HG02798 (cell line): ENCODE measurements around the gene HMOX1.
"Not testable (repeated sequence)": the region's sequence is repeated elsewhere in the genome, so short reads cannot be mapped to it uniquely, and the experiment has no call there.

Source experiments
- ATAC-seq: cut with Tn5 transposase; IDR thresholded peaks from one replicate; pipeline ENCODE4 v1.9.1; 2021; ENCODE audit warnings: mild to moderate bottlenecking; ENCODE audit not compliant: unreplicated experiment, poor library complexity

HMOX1 gene

DNA sequence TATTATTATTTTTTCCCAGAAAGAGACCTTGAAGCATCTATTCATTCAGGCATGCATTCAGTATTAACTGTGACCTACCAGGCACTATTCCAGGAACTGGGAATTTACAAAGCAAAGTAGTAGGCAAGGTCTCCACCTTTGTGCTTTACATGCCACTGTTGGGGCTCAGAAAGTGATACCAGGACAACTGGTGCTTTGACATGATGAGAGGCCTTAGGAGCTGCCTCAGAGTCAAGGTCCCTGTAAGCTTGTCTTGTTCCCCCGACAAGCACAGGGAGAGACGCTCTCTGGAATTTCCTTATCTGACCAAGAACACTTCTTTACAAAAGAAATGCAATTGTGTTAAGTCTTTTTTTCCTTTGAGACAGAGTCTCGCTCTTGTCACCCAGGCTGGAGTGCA lies 2.3 kb upstream of the HMOX1 start:
- ATAC-seq = no peak

DNA sequence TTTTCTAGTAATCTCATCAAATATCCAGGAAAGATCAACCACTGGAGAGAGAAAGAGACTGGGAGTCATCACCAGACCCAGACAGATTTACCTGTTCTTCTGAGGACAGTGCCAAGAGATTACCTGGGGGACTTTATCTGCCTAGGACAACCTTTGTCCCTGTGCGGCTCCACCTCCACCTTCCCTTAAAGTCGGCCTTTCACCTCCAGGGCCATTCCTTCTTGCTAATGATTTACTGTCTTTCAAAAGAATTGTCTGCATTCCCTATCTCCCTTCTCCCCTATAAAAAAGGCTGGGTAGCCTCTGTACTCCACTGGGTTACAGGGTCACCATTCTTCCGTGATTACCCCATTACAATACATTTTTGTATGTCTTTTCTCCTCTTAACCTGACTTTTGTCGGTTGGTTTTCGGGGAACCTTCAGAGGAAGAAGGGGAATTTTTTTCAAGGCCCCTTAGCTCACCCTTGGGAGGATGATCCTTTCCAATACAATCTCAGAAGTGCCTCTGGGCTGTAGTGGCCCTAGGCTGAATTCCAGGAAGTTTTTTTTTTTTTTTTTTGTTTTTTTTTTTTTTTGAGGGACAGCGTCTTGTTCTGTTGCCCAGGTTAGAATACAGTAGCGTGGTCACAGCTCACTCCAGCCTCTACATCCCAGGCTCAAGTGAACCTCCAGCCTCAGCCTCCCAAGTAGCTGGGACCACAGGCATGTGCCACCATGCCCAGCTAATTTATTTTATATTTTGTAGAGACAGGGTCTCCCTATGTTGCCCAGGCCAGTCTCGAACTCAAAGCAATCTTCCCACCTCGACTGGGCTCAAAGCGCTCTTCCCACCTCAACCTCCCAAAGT lies 1.5 kb upstream of the HMOX1 start:
- ATAC-seq = no peak

DNA sequence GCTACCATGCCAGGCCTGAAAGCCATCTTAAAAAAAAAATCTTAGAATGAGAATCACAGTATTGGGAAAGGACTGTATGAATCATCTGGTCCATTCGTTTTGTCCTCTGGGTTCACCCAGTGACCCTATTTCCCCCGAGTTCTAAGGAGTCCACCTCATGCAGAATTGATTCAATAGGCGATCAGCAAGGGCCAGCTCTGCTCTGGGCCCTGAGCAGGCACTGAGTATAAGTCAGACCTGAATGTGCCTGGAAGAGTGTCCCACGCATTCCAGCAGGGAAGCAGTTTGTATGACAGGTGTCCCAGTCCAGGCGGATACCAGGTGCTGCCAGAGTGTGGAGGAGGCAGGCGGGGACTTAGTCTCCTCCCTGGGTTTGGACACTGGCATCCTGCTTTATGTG lies 883 bp upstream of the HMOX1 start:
- ATAC-seq = no peak

DNA sequence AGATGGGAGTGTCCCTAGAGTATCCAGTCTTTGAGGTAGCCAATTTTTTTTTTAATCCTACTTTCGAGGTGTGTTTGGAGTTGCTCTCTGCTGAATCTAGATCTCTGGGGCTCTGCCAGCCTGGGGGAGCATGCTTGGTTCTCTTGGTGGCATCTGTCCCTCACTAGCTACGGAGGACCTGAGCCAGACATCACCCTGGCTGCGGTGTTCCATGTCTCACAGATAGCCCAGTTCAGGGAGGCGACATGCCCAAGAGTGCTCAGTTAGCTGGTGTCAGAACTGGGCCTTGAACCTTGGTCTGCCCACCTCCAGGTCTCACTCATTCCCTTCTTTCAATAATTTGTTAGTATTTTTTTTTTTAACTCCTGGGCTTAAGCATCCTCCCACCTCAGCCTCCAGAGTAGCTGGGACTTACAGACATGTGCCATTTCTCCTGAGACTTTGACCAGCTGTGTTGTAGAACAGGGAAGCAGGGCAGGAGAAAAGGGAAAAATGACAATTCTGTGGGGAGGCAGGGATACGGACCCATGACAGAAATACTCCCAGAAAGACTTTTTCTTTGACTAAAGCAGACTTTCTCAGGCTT lies 621 bp downstream of the HMOX1 start:
- no peak for ATAC-seq

DNA sequence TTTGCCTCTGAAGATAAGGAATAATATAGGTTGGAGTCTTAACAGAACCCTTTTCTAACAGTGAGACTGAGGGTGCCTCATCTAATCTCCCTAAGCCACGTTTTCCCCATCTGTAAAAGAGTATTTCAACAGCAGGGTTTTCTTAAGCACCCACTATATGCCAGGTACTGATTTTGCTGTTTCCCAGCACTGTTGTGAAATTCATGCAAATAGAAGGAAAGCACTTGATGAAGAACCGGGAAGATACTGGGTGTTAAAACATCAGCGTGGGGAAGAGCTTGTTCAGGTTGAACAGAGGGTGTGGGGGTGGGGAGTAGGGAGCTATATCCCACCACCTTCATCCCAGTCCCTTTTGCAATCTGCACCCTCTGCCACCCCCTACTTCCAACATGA lies 2.8 kb downstream of the HMOX1 start:
- no peak for ATAC-seq

DNA sequence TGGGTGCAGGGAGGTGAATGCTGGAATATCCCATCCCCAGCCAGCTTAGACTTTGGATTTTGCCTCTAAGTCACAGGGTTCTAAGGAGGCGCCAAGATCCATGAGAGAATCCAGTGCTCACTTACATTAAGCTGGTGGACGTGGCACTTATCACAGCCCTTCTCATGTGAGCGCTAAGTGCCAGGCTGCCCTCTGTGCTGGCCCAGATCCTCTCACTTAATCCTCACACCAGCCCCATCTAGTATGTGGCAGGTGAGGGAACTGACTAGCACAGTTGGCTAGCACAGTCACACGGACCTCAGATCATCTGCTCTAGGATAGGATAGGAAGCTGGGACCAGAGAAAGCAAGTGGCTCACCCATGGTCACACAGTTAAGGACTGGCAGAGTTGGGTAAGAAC lies 3.6 kb downstream of the HMOX1 start:
- no peak for ATAC-seq

DNA sequence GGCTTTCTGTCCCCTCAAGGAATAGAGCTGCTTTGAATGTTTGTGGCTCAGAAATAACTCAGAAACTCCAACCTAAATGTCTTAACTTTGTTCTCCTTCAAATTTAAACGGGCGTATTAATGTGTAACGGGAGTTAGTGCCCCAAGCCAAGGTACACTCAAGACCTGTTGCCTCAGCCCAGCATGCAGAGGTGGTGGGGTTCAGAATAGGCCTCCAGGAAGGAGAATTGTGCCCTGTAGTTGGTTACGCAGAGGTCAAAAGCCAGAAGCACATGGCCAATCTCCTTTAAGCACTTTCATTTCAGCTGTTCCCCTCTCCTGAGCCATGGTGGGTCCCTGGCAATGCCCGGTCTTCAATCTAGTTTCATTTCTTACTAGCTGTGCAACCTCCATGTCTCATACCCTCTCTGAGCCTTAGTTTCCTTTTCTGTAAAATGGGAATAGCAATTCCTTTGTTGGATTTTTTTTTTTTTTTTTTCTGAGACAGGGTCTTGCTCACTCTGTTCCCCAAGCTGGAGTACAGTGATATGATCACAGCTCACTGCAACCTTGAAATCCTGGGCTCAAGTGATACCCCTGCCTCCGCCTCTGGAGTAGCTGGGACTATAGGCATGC lies 4.2 kb downstream of the HMOX1 start:
- no peak for ATAC-seq

DNA sequence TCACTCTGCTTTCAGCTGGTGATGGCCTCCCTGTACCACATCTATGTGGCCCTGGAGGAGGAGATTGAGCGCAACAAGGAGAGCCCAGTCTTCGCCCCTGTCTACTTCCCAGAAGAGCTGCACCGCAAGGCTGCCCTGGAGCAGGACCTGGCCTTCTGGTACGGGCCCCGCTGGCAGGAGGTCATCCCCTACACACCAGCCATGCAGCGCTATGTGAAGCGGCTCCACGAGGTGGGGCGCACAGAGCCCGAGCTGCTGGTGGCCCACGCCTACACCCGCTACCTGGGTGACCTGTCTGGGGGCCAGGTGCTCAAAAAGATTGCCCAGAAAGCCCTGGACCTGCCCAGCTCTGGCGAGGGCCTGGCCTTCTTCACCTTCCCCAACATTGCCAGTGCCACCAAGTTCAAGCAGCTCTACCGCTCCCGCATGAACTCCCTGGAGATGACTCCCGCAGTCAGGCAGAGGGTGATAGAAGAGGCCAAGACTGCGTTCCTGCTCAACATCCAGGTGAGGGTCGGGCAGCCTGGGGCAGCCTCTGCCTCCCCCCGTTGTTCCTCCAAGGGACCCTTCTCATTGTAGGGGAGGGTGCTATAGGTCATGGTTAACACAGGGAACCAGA lies 5.9 kb downstream of the HMOX1 start:
- ATAC-seq = no peak

DNA sequence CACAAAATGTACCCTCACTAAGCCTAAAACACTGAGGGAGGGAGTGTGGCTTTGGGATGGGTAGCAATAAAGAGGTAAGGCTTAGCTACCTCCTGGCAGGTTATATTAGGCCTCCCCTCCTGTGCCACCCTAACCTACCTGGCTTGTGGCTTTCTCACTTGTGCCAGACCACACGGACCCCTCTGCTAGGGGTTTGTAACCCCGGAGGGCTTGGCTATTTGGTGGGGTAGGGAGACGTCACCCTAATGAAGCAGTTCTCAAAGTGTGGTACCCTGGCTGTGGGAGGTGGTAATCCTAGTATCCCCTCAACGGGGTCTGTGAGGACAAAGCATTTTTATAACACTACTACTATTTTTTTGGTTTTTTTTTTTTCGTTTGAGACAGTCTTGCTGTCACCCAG lies 10.0 kb downstream of the HMOX1 start:
- no peak for ATAC-seq

DNA sequence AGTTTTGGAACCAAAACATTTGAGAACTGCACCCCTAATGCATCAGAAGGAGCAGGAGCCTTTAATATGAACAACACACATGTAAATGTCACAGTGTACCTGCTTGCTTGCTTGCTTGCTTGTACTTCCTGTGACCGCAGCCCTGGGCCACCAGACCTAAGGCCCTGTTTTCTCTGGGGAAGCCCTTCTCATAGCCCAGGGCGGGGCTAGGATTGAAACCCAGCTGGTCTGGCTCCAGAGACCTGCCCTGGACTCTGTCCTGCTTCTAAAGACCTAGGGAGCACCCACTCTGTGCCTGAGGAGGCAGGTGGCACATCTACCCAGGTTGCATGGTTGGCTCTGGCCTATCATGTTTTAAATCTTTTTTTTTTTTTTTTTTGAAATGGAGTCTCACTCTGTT lies 11.5 kb downstream of the HMOX1 start:
- no peak for ATAC-seq

DNA sequence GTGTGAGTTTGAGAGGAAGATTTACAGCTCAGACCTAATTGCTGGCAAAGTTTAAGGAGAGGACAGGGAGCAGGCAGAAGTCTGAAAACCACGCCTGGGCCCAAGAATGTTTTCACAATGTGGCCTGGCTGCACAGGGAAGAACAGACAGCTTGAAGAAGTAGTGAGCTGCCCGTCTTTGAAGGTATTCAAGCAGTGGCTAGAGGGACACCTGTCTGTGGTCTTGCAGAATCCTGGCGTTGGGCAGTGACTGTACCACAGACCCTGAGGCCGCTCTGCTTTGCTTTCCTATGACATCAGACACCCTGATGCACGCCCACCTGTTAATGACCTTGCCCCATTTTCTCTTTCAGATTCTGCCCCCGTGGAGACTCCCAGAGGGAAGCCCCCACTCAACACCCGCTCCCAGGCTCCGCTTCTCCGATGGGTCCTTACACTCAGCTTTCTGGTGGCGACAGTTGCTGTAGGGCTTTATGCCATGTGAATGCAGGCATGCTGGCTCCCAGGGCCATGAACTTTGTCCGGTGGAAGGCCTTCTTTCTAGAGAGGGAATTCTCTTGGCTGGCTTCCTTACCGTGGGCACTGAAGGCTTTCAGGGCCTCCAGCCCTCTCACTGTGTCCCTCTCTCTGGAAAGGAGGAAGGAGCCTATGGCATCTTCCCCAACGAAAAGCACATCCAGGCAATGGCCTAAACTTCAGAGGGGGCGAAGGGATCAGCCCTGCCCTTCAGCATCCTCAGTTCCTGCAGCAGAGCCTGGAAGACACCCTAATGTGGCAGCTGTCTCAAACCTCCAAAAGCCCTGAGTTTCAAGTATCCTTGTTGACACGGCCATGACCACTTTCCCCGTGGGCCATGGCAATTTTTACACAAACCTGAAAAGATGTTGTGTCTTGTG lies 12.5 kb downstream of the HMOX1 start:
- ATAC-seq = no peak

DNA sequence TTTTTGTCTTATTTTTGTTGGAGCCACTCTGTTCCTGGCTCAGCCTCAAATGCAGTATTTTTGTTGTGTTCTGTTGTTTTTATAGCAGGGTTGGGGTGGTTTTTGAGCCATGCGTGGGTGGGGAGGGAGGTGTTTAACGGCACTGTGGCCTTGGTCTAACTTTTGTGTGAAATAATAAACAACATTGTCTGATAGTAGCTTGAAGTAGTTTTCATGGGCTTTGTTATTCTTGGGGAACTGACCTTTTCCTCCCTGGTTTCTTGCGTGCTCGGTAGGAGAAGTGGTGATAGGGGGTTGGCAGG lies 13.1 kb downstream of the HMOX1 start:
- no peak for ATAC-seq

DNA sequence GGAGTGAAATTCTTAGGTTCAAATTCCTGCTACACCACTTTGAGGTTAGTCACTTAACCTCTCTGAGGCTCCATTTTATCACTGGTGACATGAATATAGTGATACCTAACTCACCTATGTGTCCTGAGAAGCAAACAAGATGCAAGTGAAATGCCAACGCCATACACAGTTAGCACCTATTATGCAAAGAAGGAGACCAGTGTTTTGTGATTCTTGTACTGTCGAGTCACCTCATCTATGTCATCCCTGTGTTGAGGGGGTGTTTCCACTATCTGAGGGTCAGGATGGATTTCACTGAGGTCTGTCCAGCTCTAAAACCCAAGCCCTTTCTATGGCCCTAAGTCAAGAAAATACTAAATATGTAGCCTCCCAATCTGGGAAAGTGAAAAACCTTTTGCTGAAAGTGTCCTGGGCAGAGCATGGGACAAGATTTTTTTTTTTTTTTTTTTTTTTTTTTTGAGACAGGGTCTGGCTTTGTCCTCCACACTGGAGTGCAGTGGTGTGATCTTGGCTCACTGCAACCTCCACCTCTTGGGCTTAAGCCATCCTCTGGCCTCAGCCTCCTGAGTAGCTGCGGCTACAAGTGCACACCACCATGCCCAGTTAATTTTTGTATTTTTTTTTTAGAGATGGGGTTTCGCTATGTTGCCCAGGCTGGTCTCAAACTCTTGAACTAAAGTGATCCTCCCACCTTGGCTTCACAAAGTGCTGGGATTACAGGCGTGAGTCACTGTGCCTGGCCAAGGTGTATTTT lies 14.1 kb downstream of the HMOX1 start:
- no peak for ATAC-seq

DNA sequence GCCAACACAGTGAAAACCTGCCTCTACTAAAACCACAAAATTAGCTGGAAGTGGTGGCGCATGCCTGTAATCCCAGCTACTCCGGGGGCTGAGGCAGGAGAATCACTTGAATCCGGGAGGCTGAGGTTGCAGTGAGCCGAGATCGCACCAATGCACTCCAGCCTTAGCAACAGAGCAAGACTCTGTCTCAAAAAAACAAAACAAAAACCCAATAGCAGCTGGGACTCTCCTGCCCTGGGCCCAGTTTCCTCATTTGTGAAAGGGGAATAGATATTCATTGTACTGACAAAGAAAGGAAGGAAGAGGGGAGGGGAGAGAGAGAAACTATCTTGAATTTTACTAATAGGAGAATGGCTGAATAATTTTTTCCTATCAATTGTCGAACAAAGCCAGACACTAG lies 15.7 kb downstream of the HMOX1 start:
- not testable (repeated sequence) for ATAC-seq

DNA sequence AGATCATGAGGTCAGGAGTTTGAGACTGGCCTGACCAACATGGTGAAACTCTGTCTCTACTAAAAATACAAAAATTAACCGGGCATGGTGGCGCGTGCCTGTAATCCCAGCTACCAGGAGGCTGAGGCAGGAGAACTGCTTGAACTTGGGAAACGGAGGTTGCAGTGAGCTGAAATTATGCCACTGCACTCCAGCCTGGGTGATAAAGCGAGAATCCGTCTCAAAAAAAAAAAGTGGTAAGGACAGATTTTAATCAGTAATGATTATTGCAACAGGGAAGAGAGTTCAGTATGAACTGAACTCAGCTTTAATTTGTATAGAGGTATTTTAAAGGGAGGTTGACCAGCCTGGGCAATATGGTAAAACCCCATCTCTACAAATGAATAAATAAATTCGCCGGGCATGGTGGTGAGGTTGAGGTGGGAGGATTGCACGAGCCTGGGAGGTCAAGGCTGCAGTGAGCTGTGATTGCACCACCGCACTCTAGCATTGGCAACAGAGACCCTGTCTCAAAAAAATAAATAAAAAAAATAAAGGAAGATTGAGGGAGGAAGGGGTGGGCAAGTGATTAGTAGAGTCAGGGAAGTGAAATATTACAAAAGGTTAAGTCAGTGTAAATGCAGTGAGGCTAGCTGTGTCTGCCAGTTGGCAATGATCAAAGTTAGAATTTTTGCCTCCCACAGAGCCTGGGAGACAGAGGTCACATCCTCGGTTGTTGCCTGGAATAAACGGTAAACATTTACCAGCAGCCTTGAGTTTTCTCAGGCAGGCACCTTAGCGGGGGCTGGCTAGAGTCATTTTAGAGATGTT lies 16.4 kb downstream of the HMOX1 start:
- no peak for ATAC-seq

DNA sequence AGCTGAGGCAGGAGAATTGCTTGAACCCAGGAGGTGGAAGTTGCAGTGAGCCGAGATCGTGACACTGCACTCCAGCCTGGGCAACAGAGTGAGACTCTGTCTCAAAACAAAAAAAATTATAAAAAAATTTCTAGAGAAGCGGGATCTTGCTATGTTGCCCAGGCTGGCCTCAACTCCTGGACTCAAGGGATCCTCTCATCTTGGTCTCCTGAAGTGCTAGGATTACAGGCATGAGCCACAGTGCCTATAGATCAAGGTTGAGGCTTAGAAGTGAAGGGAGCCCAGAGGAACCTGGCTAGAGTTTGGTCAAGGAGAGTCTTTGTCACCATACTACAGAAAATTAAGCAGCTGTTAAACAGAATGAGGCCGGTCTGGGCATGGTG lies 17.7 kb downstream of the HMOX1 start:
- no peak for ATAC-seq

DNA sequence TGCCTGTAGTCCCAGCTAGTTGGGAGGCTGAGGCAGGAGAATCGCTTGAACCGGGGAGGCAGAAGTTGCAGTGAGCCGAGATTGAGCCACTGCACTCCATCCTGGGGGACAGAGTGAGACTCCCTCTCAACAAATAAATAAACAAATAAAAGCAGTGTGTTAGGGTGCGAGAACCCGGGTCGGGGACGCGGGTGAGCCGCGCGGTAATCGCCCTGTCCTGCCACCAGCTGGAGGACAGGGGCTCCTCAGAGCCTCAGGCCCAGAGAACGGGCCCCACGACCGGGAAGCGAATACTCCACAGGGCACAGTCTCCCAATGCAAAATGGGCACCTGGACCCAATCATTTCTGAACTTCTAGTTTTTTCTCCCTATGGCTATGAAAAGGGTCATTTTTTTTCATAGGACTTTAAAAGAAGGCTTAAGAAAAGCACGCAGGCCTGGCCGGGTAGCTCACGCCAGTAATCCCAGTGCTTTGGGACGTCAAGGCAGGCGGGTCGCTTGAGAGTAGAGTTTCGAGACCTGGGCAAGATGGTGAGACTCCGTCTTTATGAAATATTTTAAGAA lies 18.3 kb downstream of the HMOX1 start:
- no peak for ATAC-seq

DNA sequence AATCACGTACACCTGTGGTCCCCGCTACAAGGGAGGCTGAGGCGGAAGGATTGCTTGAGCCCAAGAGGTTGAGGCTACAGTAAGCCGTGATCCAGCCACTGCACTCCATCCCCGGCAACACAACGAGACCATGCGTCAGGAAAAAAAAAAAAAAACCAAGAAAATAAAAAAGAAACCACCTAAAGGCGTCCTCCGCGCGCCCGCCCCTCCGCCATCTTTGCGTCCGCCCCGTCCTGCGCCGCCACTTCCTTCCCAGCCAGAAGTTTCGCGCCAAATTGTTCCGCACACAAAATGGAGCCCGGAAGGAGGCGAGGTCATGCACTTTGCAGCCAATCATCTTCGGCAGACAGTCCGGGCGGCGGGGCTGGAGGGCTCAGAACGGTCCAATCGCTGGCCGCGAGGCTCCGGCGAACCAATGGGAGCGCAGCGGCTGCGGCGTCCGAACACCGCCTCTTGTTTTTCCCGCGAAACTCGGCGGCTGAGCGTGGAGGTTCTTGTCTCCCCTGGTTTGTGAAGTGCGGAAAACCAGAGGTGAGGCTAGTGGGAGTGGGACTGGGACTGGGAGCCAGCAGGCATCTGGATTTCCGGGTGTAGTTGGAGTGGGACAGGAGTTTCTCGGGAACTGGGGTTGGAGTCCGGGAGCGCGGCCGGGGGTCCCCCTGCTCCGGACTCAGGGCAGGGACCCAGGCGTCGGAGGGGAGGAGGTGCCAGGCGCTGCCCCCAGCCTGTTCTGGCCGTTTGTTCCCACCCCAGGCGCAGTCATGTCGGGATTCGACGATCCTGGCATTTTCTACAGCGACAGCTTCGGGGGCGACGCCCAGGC lies 19.0 kb downstream of the HMOX1 start, which contains the start of gene MCM5:
Gene MCM5 (plus strand): TSS at position 463 of the 823 bp plus-strand sequence. CDS start 299 bp downstream, at position 762.
- ATAC-seq = peak; percentile 97
